Activated T-helper 17 cell treated with anti-CD3 and anti-CD28 coated beads, Interleukin-2, amount 50 U/mL, for 72 hours (primary cell): ENCODE data around the gene CRB1. TPM values are rescaled to one million over a fixed set of nuclear protein-coding genes. Genes with fewer than 3 reads are reported as not detected.
"Not testable (repeated sequence)": the region's sequence is repeated elsewhere in the genome, so short reads cannot be mapped to it uniquely, and the experiment has no call there.

ENCODE experiments used
- ATAC-seq: fragments of 150-1000 bp; cut with Tn5 transposase; replicated peaks from 2 replicates; pipeline ENCODE4 v1.10.0; 2021; ENCODE audit warnings: mild to moderate bottlenecking, moderate library complexity
- H3K27ac Mint-ChIP-seq: one replicate; pipeline ENCODE4 v1.8.0; 2022; ENCODE audit warnings: mixed read lengths
- H3K27me3 Mint-ChIP-seq: one replicate; pipeline ENCODE4 v1.8.0; 2022; ENCODE audit warnings: mixed read lengths
- H3K36me3 Mint-ChIP-seq: one replicate; pipeline ENCODE4 v1.8.0; 2022; ENCODE audit warnings: low read depth, mild to moderate bottlenecking, mixed read lengths
- H3K4me1 Mint-ChIP-seq: one replicate; pipeline ENCODE4 v1.8.0; 2022; ENCODE audit warnings: mixed read lengths
- H3K4me3 Mint-ChIP-seq: one replicate; pipeline ENCODE4 v1.8.0; 2022; ENCODE audit warnings: mild to moderate bottlenecking, mixed read lengths
- H3K9me3 Mint-ChIP-seq: one replicate; pipeline ENCODE4 v1.8.0; 2022; ENCODE audit warnings: mixed read lengths
- total RNA-seq, 2 donors: library from RNA; stranded (reverse); gene quantifications; one replicate each; pipeline ENCODE4 v1.2.3, GENCODE V29; 2022

CRB1 gene
- total RNA-seq, 2 donors from 2014 or later = 0.58 TPM; not detected in 1

- Mint-ChIP-seq H3K36me3 (no peaks in the 10 kb centered on the region), H3K9me3 (no peaks in the 10 kb centered on the region), H3K27me3 (no peaks in the 10 kb centered on the region), H3K27ac (no peak overlapping the region), H3K4me3 (no peak overlapping the region), H3K4me1 (no peaks in the 10 kb centered on the region)
- no peak for ATAC-seq
Observed at GRCh38 chr1:197464044-197464443, 196.0 kb downstream of the CRB1 start.

DNA sequence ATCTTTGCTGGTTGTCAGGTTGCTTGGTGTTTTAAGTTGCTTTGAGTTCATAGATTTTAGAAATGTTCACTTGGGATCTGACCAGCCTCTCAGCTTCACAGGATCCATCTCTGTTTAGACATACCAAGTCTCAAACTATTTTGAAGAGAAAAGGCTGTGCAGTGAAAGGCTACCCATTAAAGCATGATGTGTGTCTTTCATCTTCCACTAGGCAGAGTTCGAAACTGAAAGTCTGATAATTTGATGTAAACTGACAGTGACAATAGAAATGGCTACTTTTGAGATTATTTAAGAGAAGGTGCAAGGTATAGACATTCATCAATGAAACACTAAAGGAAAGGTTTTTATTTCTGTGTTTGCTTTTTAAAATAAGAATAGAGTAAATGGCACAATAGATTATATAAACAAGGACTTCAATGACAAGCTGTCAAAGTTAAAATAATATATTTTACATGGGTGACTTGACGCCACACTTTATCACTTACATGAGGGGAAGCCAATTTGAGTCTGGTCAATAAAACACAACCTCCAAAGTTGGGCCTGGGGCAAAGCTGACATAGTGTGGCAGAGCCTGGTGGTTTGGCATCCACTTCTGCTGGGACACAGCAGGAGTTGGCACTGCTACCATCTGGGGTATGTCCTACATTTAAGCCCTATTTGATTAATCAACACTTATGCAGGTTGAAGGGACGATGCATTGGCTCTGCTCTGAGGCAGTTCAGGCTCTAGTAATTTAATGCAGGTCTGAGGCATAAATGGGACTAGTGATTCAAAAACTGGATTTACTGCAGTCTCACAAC lies 197.7 kb downstream of the CRB1 start:
- Mint-ChIP-seq H3K4me1 (no peaks in the 10 kb centered on the region), H3K4me3 (no peak overlapping the region), H3K27ac (no peak overlapping the region), H3K27me3 (no peaks in the 10 kb centered on the region), H3K36me3 (no peaks in the 10 kb centered on the region), H3K9me3 (no peaks in the 10 kb centered on the region)
- no peak for ATAC-seq

GRCh38 chr1:197466813-197467212 lies 198.8 kb downstream of the CRB1 start:
- Mint-ChIP-seq H3K36me3 (no peaks in the 10 kb centered on the region), H3K9me3 (no peaks in the 10 kb centered on the region), H3K4me3 (no peak overlapping the region), H3K27ac (no peak overlapping the region), H3K27me3 (no peaks in the 10 kb centered on the region), H3K4me1 (no peaks in the 10 kb centered on the region)
- ATAC-seq = no peak

- H3K27me3 Mint-ChIP-seq = no peaks in the 10 kb centered on the region
- no peaks in the 10 kb centered on the region for H3K4me1 Mint-ChIP-seq
- H3K36me3 Mint-ChIP-seq = no peaks in the 10 kb centered on the region
- no peaks in the 10 kb centered on the region for H3K9me3 Mint-ChIP-seq
- no peak overlapping the region for H3K4me3 Mint-ChIP-seq
- H3K27ac Mint-ChIP-seq = no peak overlapping the region
- no peak for ATAC-seq
Observed at GRCh38 chr1:197467881-197468280, 199.8 kb downstream of the CRB1 start.

GRCh38 chr1:197468543-197469175 lies 200.6 kb downstream of the CRB1 start:
- Mint-ChIP-seq H3K27me3 (no peaks in the 10 kb centered on the region), H3K4me1 (no peaks in the 10 kb centered on the region), H3K36me3 (no peaks in the 10 kb centered on the region), H3K4me3 (no peak overlapping the region), H3K9me3 (no peaks in the 10 kb centered on the region), H3K27ac (no peak overlapping the region)
- ATAC-seq = no peak

DNA sequence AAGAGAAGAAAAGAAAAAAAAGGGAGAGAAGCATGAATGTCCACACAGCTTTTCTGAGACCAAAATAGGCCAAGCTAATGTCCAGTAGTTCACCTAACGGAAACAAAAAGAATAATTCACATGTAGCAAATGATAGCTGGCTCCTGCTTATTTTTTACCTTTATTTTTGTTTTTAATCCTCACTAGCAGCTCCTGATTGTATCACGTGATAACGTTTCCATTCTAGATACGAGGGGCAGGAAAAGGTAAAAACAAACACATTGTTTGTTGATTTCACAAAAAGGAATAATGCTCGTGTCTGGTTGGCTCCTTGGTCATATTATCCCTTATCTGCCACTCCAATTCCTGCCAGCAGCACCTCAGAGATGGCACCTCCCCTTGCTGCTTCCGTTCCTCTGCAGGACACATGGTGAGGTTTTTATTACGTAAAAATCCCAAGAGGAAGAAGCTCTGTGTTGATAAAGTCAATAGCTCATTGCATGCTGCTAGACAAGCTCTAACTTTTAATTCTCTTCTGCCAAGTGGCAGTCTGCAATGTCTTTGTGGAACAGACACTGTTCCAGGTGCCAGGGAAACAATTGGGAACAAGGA lies 201.7 kb downstream of the CRB1 start:
- no peak for ATAC-seq
- no peaks in the 10 kb centered on the region for H3K4me1 Mint-ChIP-seq
- H3K36me3 Mint-ChIP-seq = no peaks in the 10 kb centered on the region
- no peaks in the 10 kb centered on the region for H3K27me3 Mint-ChIP-seq
- no peak overlapping the region for H3K4me3 Mint-ChIP-seq
- H3K9me3 Mint-ChIP-seq = no peaks in the 10 kb centered on the region
- no peak overlapping the region for H3K27ac Mint-ChIP-seq

GRCh38 chr1:197470330-197470729 lies 202.3 kb downstream of the CRB1 start:
- Mint-ChIP-seq H3K27ac (no peak overlapping the region), H3K9me3 (no peaks in the 10 kb centered on the region), H3K4me3 (no peak overlapping the region), H3K27me3 (peaks cover 2% of the 10 kb centered on the region), H3K4me1 (no peaks in the 10 kb centered on the region), H3K36me3 (no peaks in the 10 kb centered on the region)
- ATAC-seq = no peak

DNA sequence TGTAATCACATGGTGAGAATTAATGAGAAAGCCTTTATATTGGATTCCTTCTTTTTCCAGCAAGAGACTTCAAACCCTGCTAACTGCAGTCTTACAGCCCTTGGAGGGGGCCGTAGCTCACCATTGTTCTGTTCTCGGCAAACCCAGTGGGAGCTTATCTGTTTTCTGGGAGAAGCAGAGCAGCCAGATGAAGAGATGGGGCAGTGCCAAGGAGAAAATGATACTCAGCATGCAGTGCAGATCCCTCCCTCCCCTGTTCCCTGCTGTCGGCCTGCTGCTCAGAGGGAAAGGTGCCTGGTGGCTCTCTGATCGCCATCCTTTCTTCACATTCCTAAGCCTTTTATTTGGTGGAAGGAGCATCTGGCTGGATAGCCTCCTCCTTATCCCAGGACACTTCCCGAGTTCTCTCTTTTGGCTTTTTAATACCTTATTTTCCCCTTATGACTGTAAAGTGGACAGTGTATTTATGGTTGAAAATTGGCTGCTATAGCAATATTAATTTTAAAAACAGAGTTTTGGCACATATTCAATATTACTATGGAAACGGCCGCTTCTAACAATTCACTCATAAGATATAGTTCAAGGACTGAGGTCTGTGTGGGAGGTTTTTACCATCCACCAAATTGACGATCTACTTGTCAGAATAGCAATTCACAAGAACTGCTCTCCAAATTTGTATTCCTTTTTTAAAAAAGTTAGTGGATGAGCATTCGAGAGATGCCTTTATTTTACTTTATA lies 203.4 kb downstream of the CRB1 start:
- Mint-ChIP-seq H3K36me3 (no peaks in the 10 kb centered on the region), H3K27ac (no peak overlapping the region), H3K9me3 (no peaks in the 10 kb centered on the region), H3K27me3 (peaks cover 4% of the 10 kb centered on the region), H3K4me3 (no peak overlapping the region), H3K4me1 (no peaks in the 10 kb centered on the region)
- ATAC-seq = no peak

- Mint-ChIP-seq H3K27ac (no peak overlapping the region), H3K36me3 (no peaks in the 10 kb centered on the region), H3K9me3 (no peaks in the 10 kb centered on the region)
Observed at GRCh38 chr1:197472141-197472540, 204.1 kb downstream of the CRB1 start.

DNA sequence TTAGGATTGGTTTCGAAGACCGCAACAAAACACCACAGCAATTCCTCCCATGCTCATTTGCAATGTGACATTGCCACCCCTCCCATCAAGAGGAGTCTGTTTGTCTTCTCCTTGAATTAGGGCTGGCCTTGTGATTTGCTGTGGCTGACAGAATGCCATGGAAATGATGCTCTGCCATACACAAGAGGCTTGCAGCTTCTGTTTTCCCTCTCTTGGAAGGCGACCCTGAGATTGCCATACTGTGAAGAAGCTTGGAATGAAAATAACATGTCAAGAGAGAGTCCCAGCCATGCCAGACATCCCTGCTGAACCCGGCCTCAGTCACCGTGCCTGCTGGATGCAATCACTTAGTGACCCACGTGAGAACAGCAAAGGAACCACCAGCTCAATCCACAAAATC lies 212.4 kb downstream of the CRB1 start:
- peaks cover 4% of the 10 kb centered on the region for H3K4me1 Mint-ChIP-seq
- H3K4me3 Mint-ChIP-seq = no peak overlapping the region
- no peaks in the 10 kb centered on the region for H3K9me3 Mint-ChIP-seq
- no peak overlapping the region for H3K27ac Mint-ChIP-seq
- no peak for ATAC-seq
- H3K36me3 Mint-ChIP-seq = no peaks in the 10 kb centered on the region
- peaks cover 8% of the 10 kb centered on the region for H3K27me3 Mint-ChIP-seq

More at GRCh38 chr1:197472141-197472540, 204.1 kb downstream of the CRB1 start:
- H3K4me1 Mint-ChIP-seq = no peaks in the 10 kb centered on the region
- no peak overlapping the region for H3K4me3 Mint-ChIP-seq
- peaks cover 4% of the 10 kb centered on the region for H3K27me3 Mint-ChIP-seq
- no peak for ATAC-seq

DNA sequence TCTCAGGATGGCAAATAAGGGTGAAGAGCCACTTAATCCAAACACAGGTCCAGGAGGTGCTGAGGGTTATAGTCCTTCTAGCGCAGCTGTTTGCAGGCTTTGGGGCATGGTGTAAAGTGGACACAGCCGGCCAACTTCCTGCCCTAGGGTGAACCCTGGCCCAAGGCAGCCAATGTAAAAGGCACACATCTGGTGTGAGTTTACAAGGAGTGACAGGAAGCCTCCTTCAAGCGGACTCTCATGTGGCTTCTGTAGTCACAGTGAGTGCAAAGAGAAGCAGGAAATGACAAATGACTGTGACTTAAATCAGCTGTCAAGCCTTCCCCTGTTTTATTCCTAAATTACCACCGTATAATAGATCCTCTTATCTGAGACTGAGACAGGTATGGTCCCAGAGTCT lies 213.0 kb downstream of the CRB1 start:
- H3K27me3 Mint-ChIP-seq = peaks cover 7% of the 10 kb centered on the region
- ATAC-seq = peak; percentile 57
- H3K27ac Mint-ChIP-seq = no peak overlapping the region
- no peaks in the 10 kb centered on the region for H3K36me3 Mint-ChIP-seq
- peaks cover 4% of the 10 kb centered on the region for H3K4me1 Mint-ChIP-seq
- H3K4me3 Mint-ChIP-seq = no peak overlapping the region
- H3K9me3 Mint-ChIP-seq = no peaks in the 10 kb centered on the region

DNA sequence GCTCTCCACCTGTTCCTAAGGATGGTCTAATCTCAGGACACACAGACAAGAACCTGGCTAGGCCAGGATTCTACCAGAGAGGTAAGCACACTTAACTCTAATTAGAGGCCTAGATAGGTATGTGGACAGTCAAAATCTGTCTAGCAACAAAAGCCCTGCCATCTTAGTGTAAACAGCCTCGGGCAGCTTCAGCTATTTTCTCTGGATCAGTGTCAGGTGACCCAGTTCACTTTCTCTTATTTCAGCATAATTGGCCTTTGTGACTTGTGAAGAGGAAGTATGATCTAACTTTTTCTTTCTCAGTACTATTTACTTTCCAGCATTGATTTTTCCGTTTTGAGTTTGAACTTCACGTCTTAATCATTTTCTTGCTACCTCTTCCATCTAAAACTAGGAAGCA lies 217.7 kb downstream of the CRB1 start:
- Mint-ChIP-seq H3K36me3 (no peaks in the 10 kb centered on the region), H3K4me1 (peaks cover 4% of the 10 kb centered on the region), H3K4me3 (no peak overlapping the region), H3K9me3 (peaks cover 5% of the 10 kb centered on the region), H3K27me3 (peaks cover 15% of the 10 kb centered on the region), H3K27ac (no peak overlapping the region)
- no peak for ATAC-seq

GRCh38 chr1:197486946-197487345 lies 218.9 kb downstream of the CRB1 start:
- ATAC-seq = no peak
- no peak overlapping the region for H3K4me3 Mint-ChIP-seq
- no peaks in the 10 kb centered on the region for H3K36me3 Mint-ChIP-seq
- peaks cover 16% of the 10 kb centered on the region for H3K27me3 Mint-ChIP-seq
- peaks cover 5% of the 10 kb centered on the region for H3K9me3 Mint-ChIP-seq
- no peak overlapping the region for H3K27ac Mint-ChIP-seq
- no peaks in the 10 kb centered on the region for H3K4me1 Mint-ChIP-seq

DNA sequence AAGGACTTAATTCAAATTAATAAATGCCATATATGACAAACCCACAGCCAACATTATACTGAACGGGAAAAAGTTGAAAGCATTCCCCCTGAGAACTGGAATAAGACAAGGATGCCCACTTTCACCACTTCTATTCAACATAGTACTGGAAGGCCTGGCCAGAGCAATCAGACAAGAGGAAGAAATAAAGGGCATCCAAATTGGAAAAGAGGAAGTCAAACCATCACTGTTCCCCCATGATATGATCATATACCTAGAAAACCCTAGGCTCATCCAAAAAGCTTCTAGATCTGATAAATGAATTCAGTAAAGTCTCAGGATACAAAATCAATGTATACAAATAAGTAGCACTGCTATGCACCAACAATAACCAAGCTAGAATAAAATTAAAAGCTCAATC lies 223.5 kb downstream of the CRB1 start:
- H3K27ac Mint-ChIP-seq, ATAC-seq, H3K4me1 Mint-ChIP-seq, H3K9me3 Mint-ChIP-seq, H3K4me3 Mint-ChIP-seq, H3K36me3 Mint-ChIP-seq: not testable (repeated sequence)
- H3K27me3 Mint-ChIP-seq = peaks cover 16% of the 10 kb centered on the region
